Parathyroid adenoma (tissue), 2 donors: Measurements from ENCODE around the gene ANKRD31.
"Not testable (repeated sequence)": the region's sequence is repeated elsewhere in the genome, so short reads cannot be mapped to it uniquely, and the experiment has no call there.

Experiments used
- H2AFZ ChIP-seq: fragments of 300-600 bp; sonication (generic); one replicate; pipeline ENCODE4 v1.7.0; 2017; ENCODE audit warnings: antibody characterized with exemption, mild to moderate bottlenecking
- H3K27ac ChIP-seq: fragments of 300-600 bp; sonication (generic); one replicate; pipeline ENCODE4 v1.7.0; 2017
- H3K27me3 ChIP-seq: fragments of 300-600 bp; sonication (generic); one replicate; pipeline ENCODE4 v1.7.0; 2017; ENCODE audit warnings: low read length; ENCODE audit not compliant: control insufficient read depth, insufficient read depth
- H3K36me3 ChIP-seq: fragments of 300-600 bp; sonication (generic); one replicate; pipeline ENCODE4 v1.7.0; 2017; ENCODE audit warnings: low read length; ENCODE audit not compliant: control insufficient read depth, insufficient read depth
- H3K4me1 ChIP-seq: fragments of 300-600 bp; sonication (generic); one replicate; pipeline ENCODE4 v1.7.0; 2017; ENCODE audit warnings: control low read depth
- H3K4me2 ChIP-seq: fragments of 300-600 bp; sonication (generic); one replicate; pipeline ENCODE4 v1.7.0; 2017; ENCODE audit warnings: low read length
- H3K4me3 ChIP-seq: fragments of 300-600 bp; sonication (generic); one replicate; pipeline ENCODE4 v1.7.0; 2017; ENCODE audit warnings: low read depth, low read length
- H3K79me2 ChIP-seq: fragments of 300-600 bp; sonication (generic); one replicate; pipeline ENCODE4 v1.7.0; 2017; ENCODE audit warnings: control low read depth
- H3K9ac ChIP-seq: fragments of 300-600 bp; sonication (generic); one replicate; pipeline ENCODE4 v1.7.0; 2017; ENCODE audit warnings: mild to moderate bottlenecking
- H3K9me3 ChIP-seq: fragments of 300-600 bp; sonication (generic); one replicate; pipeline ENCODE4 v1.7.0; 2017; ENCODE audit warnings: low read length; ENCODE audit not compliant: control insufficient read depth
- CTCF ChIP-seq: fragments of 300-600 bp; sonication (generic); IDR thresholded peaks from one replicate; pipeline ENCODE4 v1.7.0; 2017; ENCODE audit warnings: antibody characterized with exemption, mild to moderate bottlenecking
- donor health status: primary hyperparathyroidism.

Gene ANKRD31

GRCh38 chr5:75235711-75236110 lies 967 bp downstream of the ANKRD31 start:
- Histone ChIP-seq H3K4me1 (no peaks in the 10 kb centered on the region), H3K79me2 (no peaks in the 10 kb centered on the region), H3K4me2 (no peak overlapping the region), H3K36me3 (no peaks in the 10 kb centered on the region), H3K9ac (no peak overlapping the region), H3K27me3 (no peaks in the 10 kb centered on the region), H2AFZ (peak overlapping the region; percentile 96), H3K4me3 (no peak overlapping the region), H3K27ac (no peak overlapping the region), H3K9me3 (no peaks in the 10 kb centered on the region)
- no peak for TF ChIP-seq CTCF

GRCh38 chr5:75234251-75234650 lies 2.4 kb downstream of the ANKRD31 start:
- Histone ChIP-seq H2AFZ (no peak overlapping the region), H3K4me2 (no peak overlapping the region), H3K27ac (no peak overlapping the region), H3K27me3 (no peaks in the 10 kb centered on the region), H3K79me2 (no peaks in the 10 kb centered on the region), H3K4me3 (no peak overlapping the region), H3K4me1 (no peaks in the 10 kb centered on the region), H3K36me3 (no peaks in the 10 kb centered on the region), H3K9ac (no peak overlapping the region), H3K9me3 (no peaks in the 10 kb centered on the region)
- TF ChIP-seq CTCF: no peak

- Histone ChIP-seq H3K36me3 (no peaks in the 10 kb centered on the region), H3K9me3 (no peaks in the 10 kb centered on the region), H3K9ac (no peak overlapping the region), H3K4me3 (no peak overlapping the region), H2AFZ (no peak overlapping the region), H3K4me2 (no peak overlapping the region), H3K4me1 (no peaks in the 10 kb centered on the region), H3K27me3 (no peaks in the 10 kb centered on the region), H3K27ac (no peak overlapping the region), H3K79me2 (no peaks in the 10 kb centered on the region)
- no peak for TF ChIP-seq CTCF
These were observed 9.8 kb downstream of the ANKRD31 start for GRCh38 chr5:75226916-75227315.

GRCh38 chr5:75225506-75225905 lies 11.2 kb downstream of the ANKRD31 start:
- H3K9ac ChIP-seq: no peak overlapping the region
- H3K9me3 ChIP-seq: no peaks in the 10 kb centered on the region
- no peak for TF ChIP-seq CTCF
- H3K36me3 ChIP-seq: no peaks in the 10 kb centered on the region
- H3K4me2 ChIP-seq: no peak overlapping the region
- no peak overlapping the region for H2AFZ ChIP-seq
- no peaks in the 10 kb centered on the region for H3K79me2 ChIP-seq
- no peaks in the 10 kb centered on the region for H3K4me1 ChIP-seq
- H3K4me3 ChIP-seq: no peak overlapping the region
- H3K27me3 ChIP-seq: no peaks in the 10 kb centered on the region
- no peak overlapping the region for H3K27ac ChIP-seq

GRCh38 chr5:75220787-75221186 lies 15.9 kb downstream of the ANKRD31 start:
- H3K9me3 ChIP-seq, H3K4me2 ChIP-seq, H3K27me3 ChIP-seq, H3K9ac ChIP-seq, H3K4me1 ChIP-seq, H3K27ac ChIP-seq, H2AFZ ChIP-seq, H3K79me2 ChIP-seq, H3K36me3 ChIP-seq, H3K4me3 ChIP-seq: not testable (repeated sequence)
